Sigmoid colon (tissue), 7 donors: ENCODE measurements around the gene OR8S1. TPM values are rescaled to one million over a fixed set of nuclear protein-coding genes. Genes with fewer than 3 reads are reported as not detected.
"Not testable (repeated sequence)": the region's sequence is repeated elsewhere in the genome, so short reads cannot be mapped to it uniquely, and the experiment has no call there.

Experiments used
- DNase-seq: peaks from one replicate; pipeline ENCODE4 v3.0.0-alpha.2; 2019
- H3K27ac ChIP-seq, 4 donors: fragments of 200-600 bp; sonication (generic); one replicate each; pipeline ENCODE4 v1.5.1; 2016 to 2019; ENCODE audit warnings: mild to moderate bottlenecking in 1 of 4
- H3K27me3 ChIP-seq, 3 donors: fragments of 200-600 bp; sonication (generic); one replicate each; pipeline ENCODE4 v1.5.1; 2019; ENCODE audit warnings: mild to moderate bottlenecking in 1 of 3
- H3K36me3 ChIP-seq, 4 donors: fragments of 200-600 bp; sonication (generic); one replicate each; pipeline ENCODE4 v1.5.1; 2016 to 2019
- H3K4me1 ChIP-seq, 4 donors: fragments of 200-600 bp; sonication (generic); one replicate each; pipeline ENCODE4 v1.5.1; 2017 to 2019
- H3K4me3 ChIP-seq, 4 donors: fragments of 200-600 bp; sonication (generic); one replicate each; pipeline ENCODE4 v1.5.1; 2017 to 2019; ENCODE audit warnings: mild to moderate bottlenecking in 2 of 4, moderate library complexity in 1 of 4
- H3K9me3 ChIP-seq, 4 donors: fragments of 200-600 bp in 3 of 4; sonication (generic) in 3 of 4; one replicate each; pipeline versions ENCODE4 v1.5.1 to v1.6.1; 2013 to 2019
- CTCF ChIP-seq, 4 experiments: fragments of 450-650 bp in 3 of 4; fragments of 200-600 bp in 1 of 4; IDR thresholded peaks; one replicate each; pipeline ENCODE4 v1.5.1; 2016 to 2019; ENCODE audit warnings: antibody characterized with exemption in 4 of 4, mild to moderate bottlenecking in 3 of 4, moderate library complexity in 2 of 4
- EP300 ChIP-seq, 4 donors: sonication (generic); formaldehyde crosslinking; IDR thresholded peaks; one replicate each; pipeline ENCODE4 v1.6.1; 2017; ENCODE audit warnings: antibody characterized with exemption in 4 of 4
- POLR2A ChIP-seq, 2 donors: fragments of 450-650 bp; IDR thresholded peaks; one replicate each; pipeline ENCODE4 v1.6.1; 2016; ENCODE audit warnings: antibody characterized with exemption in 2 of 2, mild to moderate bottlenecking in 2 of 2, moderate library complexity in 2 of 2
- POLR2AphosphoS5 ChIP-seq, 4 donors: sonication (generic); formaldehyde crosslinking; IDR thresholded peaks; one replicate each; pipeline ENCODE4 v1.6.1; 2017; ENCODE audit warnings: antibody characterized with exemption in 4 of 4
- WGBS, 2 donors: extraction: QIAGEN DNeasy Blood & Tissue Kit; methylation state at CpG; one replicate each; pipeline ENCODE4 v1.1.7; 2013; 5-methylcytosine and 5-hydroxymethylcytosine counted together
- intact Hi-C: fragments of 100-400 bp; cut with DNase I; formaldehyde crosslinking; loops from one replicate; pipeline ENCODE4 v1.15.1; 2023
- polyA plus RNA-seq, 3 donors: library from polyadenylated mRNA; stranded (reverse); fragments of 200-250 nt; gene quantifications; one replicate each; pipeline ENCODE4 v1.2.3, GENCODE V29; 2013
- total RNA-seq, 4 donors: library from RNA; depleted of rRNA; stranded (reverse); fragments of >200 nt; gene quantifications; one replicate each; pipeline ENCODE4 v1.1.0, GENCODE V29; 2016
- donor health status: healthy with polysubstance abuse.
- donor health status: Bipolar disorder and iron deficiency.
- donor health status: healthy.

Gene OR8S1
- total and polyA plus RNA-seq, 7 donors = not detected

GRCh38 chr12:48536602-48537001, 11.2 kb downstream of the OR8S1 start:
- H3K9me3 ChIP-seq = peaks cover 0 to 3% (median 0%) of the 10 kb centered on the region in 4 donors
- H3K27ac ChIP-seq = no peak overlapping the region
- no peak for DNase-seq
- no peaks in the 10 kb centered on the region for H3K27me3 ChIP-seq
- intact Hi-C loops = no loop called here
- no peaks in the 10 kb centered on the region for H3K4me1 ChIP-seq
- H3K36me3 ChIP-seq = no peaks in the 10 kb centered on the region
- H3K4me3 ChIP-seq = no peak overlapping the region
- 84 to 92% methylated on average over 1 of the region's 1 CpG for WGBS, 2 donors
- TF ChIP-seq POLR2A (IDR thresholded peaks at IDR 0.05) (no peak), CTCF (IDR thresholded peaks at IDR 0.05) (no peak), POLR2AphosphoS5 (IDR thresholded peaks at IDR 0.05) (no peak), EP300 (IDR thresholded peaks at IDR 0.05) (no peak)

GRCh38 chr12:48542300-48542928, 17.0 kb downstream of the OR8S1 start:
- H3K9me3 ChIP-seq = no peaks in the 10 kb centered on the region
- DNase-seq = no peak
- TF ChIP-seq POLR2AphosphoS5 (IDR thresholded peaks at IDR 0.05) (no peak), POLR2A (IDR thresholded peaks at IDR 0.05) (no peak), CTCF (IDR thresholded peaks at IDR 0.05) (no peak), EP300 (IDR thresholded peaks at IDR 0.05) (no peak)
- 45 to 46% methylated on average over 8 of the region's 8 CpGs for WGBS, 2 donors
- intact Hi-C loops = no loop called here
- H3K27ac ChIP-seq = no peak overlapping the region
- H3K4me3 ChIP-seq = no peak overlapping the region
- H3K36me3 ChIP-seq = no peaks in the 10 kb centered on the region
- no peaks in the 10 kb centered on the region for H3K27me3 ChIP-seq
- no peaks in the 10 kb centered on the region for H3K4me1 ChIP-seq

- TF ChIP-seq POLR2A (IDR thresholded peaks at IDR 0.05) (no peak), POLR2AphosphoS5 (IDR thresholded peaks at IDR 0.05) (no peak), CTCF (IDR thresholded peaks at IDR 0.05) (no peak)
- no peaks in the 10 kb centered on the region for H3K27me3 ChIP-seq
- no peak overlapping the region for H3K27ac ChIP-seq
- intact Hi-C loops = no loop called here
- no peaks in the 10 kb centered on the region for H3K9me3 ChIP-seq
- no peak overlapping the region for H3K4me3 ChIP-seq
- WGBS, 2 donors = 53% methylated on average over 4 of the region's 4 CpGs
- H3K36me3 ChIP-seq = no peaks in the 10 kb centered on the region
- DNase-seq = no peak
- H3K4me1 ChIP-seq = no peaks in the 10 kb centered on the region
Observed at GRCh38 chr12:48545833-48546469, 20.5 kb downstream of the OR8S1 start.

- H3K9me3 ChIP-seq, H3K4me3 ChIP-seq, H3K4me1 ChIP-seq, DNase-seq, H3K27me3 ChIP-seq, H3K36me3 ChIP-seq, H3K27ac ChIP-seq, intact Hi-C loops: not testable (repeated sequence)
- WGBS, 2 donors = 89 to 94% methylated on average over 2 of the region's 3 CpGs
Observed at GRCh38 chr12:48547012-48547411, 21.6 kb downstream of the OR8S1 start.

- not testable (repeated sequence) for H3K4me3 ChIP-seq, H3K9me3 ChIP-seq, DNase-seq, H3K36me3 ChIP-seq, H3K27ac ChIP-seq, H3K27me3 ChIP-seq, H3K4me1 ChIP-seq
- intact Hi-C loops = loop anchor here (5.0 kb wide), 1 partner anchor 129 kb away; no protein-coding TSS in a partner anchor
- 89 to 94% methylated on average over 13 of the region's 13 CpGs for WGBS, 2 donors
Observed at GRCh38 chr12:48551636-48552035, 26.2 kb downstream of the OR8S1 start.

- not testable (repeated sequence) for H3K4me3 ChIP-seq, H3K36me3 ChIP-seq, H3K4me1 ChIP-seq, DNase-seq, H3K27ac ChIP-seq, H3K9me3 ChIP-seq, H3K27me3 ChIP-seq
- 21 to 58% methylated on average over 11 of the region's 11 CpGs for WGBS, 2 donors
- intact Hi-C loops = loop anchor here (5.0 kb wide), 1 partner anchor 132 kb away; no protein-coding TSS in a partner anchor
Observed at GRCh38 chr12:48553666-48554343, 28.4 kb downstream of the OR8S1 start.
